Fibroblast of gingiva (primary cell): ENCODE measurements around the gene PAXIP1.
"Not testable (repeated sequence)": the region's sequence is repeated elsewhere in the genome, so short reads cannot be mapped to it uniquely, and the experiment has no call there.

Source experiments
- DNase-seq: peaks from one replicate; pipeline ENCODE4 v3.0.0-alpha.2; 2011; ENCODE audit warnings: low read depth

The PAXIP1 gene, protein sequence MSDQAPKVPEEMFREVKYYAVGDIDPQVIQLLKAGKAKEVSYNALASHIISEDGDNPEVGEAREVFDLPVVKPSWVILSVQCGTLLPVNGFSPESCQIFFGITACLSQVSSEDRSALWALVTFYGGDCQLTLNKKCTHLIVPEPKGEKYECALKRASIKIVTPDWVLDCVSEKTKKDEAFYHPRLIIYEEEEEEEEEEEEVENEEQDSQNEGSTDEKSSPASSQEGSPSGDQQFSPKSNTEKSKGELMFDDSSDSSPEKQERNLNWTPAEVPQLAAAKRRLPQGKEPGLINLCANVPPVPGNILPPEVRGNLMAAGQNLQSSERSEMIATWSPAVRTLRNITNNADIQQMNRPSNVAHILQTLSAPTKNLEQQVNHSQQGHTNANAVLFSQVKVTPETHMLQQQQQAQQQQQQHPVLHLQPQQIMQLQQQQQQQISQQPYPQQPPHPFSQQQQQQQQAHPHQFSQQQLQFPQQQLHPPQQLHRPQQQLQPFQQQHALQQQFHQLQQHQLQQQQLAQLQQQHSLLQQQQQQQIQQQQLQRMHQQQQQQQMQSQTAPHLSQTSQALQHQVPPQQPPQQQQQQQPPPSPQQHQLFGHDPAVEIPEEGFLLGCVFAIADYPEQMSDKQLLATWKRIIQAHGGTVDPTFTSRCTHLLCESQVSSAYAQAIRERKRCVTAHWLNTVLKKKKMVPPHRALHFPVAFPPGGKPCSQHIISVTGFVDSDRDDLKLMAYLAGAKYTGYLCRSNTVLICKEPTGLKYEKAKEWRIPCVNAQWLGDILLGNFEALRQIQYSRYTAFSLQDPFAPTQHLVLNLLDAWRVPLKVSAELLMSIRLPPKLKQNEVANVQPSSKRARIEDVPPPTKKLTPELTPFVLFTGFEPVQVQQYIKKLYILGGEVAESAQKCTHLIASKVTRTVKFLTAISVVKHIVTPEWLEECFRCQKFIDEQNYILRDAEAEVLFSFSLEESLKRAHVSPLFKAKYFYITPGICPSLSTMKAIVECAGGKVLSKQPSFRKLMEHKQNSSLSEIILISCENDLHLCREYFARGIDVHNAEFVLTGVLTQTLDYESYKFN

DNA sequence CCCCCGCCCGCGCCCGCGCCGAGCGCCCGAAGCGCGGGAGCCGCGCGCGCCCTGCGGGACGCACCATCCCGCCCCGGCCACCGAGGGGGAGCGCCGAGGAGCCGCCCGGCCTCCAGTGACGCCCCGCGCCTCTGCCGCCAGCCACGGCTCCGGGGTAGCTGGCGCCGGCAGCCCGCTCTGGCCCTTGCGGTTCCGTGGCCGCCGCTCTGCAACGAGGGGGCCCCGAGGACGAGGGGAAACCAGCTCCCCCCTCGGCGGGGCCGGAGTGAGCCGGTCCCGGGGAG, at the start of gene PAXIP1:
Gene PAXIP1, minus strand, starts transcription at position 33 of the 284 bp plus-strand sequence. CDS start 195 bp downstream, outside the sequence.
- peak; percentile 42 for DNase-seq

DNA sequence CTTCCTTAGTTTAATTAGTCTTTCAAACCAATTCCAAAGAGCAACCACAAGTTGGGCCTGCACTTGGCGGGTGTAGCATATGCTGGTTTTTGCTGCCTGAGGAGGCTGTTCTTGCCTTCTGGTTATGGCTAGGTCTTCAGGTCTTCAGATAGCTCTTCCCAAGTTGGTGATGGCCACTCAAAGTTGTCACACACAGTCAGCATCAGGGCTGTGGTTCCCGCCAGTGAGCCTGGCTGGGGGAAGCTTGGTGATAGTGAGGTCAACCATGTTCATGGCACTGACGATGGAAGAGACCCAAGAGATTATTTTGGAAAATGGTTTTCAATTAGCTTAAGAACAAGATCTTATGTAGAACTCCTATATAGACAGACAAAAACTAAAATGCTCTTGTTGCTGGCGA, 48.4 kb upstream of the PAXIP1 start:
- DNase-seq = no peak

DNA sequence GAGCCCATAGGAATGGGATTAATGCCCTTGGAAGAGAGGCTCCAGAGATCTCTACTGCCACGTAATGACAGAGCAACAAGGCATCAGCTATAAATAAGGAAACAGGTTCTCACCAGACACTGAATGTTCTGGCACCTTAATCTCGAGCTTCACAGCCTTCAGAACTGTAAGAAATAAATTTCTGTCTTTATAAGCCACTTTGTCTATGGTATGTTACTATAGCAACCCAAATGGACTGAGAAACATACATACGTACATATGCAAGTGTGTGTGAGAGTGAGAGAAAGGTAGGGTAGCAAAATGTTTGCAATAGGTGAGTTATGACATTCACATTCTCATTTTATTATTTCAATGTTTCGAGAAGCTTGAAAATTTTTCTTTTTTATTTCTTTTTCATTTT, 45.1 kb upstream of the PAXIP1 start:
- DNase-seq = no peak

DNA sequence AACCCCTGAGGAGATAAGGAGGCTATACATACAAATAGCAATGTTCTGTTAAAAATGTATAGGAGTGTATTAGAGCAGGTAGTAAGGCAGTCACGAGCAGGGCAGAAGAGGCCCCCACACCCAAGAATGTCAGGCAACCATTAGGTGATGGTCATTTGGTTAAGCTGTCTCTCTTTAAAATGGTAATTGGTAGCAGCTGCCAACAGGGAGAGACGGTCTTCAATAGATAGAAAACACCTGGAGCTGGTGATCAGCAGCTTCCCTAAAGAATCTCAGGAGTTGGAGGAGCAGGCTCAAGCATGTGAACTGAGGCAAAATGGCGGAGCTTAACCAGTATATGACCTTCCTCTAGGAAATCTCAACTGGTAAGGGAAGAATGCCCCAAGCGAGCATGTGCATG, 40.8 kb upstream of the PAXIP1 start:
- DNase-seq = no peak

DNA sequence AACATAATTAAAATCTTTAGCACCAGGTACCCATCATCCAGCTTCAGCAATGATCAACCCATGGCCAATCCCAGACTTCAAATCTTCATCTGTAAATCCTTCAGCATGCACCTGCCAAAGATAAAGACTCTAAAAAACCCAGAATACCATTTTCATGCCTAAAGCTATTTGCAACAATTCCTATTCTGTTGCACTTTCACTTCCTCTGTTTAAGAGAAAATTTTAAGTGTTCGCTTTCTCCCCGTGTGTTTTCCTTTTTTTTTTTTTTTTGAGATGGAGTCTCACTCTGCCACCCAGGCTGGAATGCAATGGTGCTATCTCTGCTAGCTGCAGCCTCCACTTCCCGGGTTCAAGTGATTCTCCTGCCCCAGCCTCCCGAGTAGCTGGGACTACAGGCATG, 35.4 kb upstream of the PAXIP1 start:
- DNase-seq = no peak

DNA sequence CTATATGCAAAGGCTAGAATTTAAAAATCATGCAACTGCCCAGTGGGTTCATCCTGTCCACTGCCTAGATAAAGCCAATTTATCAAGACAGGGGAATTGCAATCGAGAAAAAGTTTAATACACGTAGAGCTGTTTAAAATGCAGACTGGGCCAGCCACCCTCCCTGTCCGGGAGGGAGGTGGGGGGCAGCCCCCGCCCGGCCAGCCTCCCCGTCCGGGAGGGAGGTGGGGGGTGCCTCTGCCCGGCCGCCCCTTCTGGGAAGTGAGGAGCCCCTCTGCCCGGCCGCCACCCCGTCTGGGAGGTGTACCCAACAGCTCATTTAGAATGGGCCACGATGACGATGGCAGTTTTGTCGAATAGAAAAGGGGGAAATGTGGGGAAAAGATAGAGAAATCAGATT, 31.6 kb upstream of the PAXIP1 start:
- not testable (repeated sequence) for DNase-seq

DNA sequence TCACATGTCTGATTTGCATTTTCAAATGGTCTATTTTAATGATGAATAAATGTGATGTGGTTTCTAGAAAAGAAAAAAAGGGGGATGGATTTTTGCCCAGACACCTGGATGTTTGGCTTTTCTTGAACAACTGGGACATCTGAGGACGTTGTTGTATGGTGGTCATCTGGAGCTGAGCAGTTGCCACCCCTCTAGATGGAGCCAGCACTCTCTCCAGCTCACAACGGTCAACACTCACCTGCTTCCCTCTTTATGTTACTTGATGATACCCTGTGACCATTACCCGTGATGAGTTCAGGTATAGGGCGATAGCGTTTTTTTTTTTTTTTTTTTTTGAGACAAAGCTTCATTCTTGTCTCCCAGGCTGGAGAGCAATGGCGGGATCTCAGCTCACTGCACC, 30.1 kb upstream of the PAXIP1 start:
- no peak for DNase-seq

DNA sequence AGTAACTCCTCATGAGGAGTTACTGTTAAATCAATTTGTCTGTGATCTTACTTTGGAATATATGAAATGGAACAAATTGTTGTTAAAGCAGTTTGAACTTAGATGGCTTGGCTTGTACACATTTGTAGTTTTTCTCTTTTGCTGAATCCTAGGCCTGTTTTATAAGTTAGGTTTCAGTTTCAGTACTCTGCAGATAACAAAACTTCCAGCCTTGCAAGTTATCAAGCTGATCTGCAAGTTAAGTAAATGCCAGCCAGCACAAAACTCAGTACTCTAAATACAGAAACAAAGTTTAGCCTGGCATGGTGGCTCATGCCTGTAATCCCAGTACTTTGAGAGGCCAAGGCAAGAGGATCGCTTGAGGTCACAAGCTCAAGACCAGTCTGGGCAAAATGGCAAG, 25.0 kb upstream of the PAXIP1 start:
- no peak for DNase-seq

DNA sequence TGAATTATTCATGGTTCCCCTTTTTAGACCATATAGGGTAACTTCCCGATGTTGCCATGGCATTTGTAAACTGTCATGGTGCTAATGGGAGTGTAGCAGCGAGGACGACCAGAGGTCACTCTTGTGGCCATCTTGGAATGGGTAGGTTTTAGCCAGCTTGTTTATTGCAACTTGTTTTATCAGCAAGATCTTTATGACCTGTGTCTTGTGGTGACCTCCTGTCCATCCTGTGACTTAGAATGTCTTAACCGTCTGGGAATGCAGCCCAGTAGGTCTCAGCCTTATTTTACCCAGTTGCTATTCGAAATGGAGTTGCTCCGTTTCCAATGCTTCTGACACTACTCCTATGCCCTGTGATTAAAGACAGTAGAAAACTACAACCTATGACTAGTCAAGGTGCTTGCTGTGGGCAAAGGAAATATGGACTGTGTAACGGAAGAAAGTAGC, 18.8 kb upstream of the PAXIP1 start:
- no peak for DNase-seq

DNA sequence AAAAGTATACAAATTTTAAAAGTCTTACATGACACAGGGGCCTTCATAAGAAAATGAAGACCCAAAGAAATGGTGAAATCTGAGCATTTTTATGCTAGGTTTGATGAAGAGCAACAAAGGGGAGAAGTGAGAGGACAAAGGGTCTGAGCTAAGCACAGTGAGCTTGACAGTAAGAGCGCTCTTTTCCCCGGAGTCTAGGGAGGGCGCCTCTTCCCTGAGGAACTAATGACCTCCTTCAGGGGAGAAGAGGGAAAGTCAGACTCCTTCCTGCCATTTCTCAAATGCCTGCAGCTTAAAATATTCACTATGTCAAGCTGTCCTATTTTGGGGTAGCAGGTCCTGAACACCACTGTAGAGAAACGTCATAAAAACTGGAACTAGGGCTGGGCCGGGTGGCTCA, 18.1 kb upstream of the PAXIP1 start:
- DNase-seq = no peak

DNA sequence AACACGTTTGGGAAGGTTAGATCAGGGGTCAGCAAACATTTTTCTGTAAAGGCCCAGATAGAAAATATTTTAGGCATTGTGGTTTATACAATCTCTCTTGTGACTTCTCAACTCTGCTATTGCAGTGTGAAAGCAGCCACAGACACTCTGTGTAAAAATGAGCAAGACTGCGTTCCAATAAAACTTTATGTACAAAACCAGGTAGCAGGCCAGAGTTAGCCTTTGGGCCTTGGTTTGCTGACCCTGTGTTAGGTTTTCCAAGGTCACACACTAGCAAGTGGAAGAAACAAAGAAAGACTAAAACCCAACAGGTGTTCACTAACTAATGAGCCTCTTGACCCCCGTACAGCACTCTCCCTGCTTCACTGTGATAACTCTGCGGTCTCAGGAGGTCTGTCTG, 14.9 kb upstream of the PAXIP1 start:
- DNase-seq = no peak

DNA sequence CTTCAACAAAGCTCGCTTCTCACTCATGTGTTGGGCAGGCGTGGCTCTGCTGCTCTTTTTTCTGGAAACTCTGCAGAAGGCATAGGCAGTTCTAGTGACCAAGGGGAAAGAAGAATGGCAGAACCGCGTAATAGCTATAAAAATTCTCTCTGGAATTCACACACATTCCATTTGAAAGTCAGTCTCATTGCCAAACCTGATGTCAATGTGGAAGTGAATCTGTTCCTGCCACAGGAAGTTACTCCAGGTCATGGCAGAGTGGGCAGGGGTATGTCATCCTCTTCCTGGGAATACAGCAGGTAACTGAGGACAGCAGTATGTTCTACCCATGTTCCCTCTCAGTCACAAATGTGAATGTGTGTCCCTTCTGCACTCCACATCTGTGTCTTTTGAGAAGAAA, 8.2 kb upstream of the PAXIP1 start:
- no peak for DNase-seq

DNA sequence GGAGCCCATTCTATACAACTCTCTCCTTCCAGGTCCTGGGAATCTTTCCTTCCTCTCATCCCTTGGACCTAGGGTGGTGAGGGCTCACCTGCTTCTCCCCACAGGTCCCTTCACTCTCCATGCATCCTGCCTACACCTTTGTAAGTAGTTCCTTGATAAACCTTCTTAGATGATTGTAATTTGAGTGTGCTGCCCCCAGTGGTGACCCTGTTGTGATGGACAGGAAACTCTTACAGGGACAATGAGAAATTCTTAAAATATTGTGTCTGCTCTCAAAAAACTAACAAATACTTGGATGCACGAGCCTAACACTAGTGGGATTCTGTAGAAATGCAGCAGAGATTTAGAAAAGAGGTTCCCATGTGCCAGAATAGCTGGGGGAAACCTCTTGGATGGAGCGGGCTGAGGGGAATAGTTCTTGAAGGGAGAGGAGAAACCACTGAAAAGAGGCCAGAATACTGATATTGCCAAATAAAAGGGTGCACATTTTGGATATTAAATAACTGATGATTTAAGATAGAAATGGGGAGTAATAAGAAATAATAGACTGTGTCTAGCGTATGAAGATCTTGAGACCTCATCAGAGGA, 6.7 kb upstream of the PAXIP1 start:
- DNase-seq = no peak

DNA sequence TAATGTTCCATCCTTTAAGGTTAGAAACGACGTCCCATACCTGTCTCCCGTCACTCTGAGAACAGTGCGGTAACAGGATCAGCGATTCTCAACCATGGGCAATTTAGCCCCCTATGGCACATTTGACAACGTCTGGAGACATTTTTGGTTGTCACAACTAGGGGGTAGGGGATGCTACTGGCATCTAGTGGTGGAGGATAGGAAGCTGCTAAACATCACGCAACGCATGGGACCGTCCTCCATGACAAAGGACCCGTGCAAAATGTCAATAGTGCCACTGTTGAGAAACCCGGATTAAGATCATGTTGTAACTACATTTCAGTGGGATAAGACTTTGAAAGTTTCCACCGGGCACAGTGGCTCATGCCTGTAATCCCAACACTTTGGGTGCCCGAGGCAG, 5.0 kb upstream of the PAXIP1 start:
- no peak for DNase-seq

DNA sequence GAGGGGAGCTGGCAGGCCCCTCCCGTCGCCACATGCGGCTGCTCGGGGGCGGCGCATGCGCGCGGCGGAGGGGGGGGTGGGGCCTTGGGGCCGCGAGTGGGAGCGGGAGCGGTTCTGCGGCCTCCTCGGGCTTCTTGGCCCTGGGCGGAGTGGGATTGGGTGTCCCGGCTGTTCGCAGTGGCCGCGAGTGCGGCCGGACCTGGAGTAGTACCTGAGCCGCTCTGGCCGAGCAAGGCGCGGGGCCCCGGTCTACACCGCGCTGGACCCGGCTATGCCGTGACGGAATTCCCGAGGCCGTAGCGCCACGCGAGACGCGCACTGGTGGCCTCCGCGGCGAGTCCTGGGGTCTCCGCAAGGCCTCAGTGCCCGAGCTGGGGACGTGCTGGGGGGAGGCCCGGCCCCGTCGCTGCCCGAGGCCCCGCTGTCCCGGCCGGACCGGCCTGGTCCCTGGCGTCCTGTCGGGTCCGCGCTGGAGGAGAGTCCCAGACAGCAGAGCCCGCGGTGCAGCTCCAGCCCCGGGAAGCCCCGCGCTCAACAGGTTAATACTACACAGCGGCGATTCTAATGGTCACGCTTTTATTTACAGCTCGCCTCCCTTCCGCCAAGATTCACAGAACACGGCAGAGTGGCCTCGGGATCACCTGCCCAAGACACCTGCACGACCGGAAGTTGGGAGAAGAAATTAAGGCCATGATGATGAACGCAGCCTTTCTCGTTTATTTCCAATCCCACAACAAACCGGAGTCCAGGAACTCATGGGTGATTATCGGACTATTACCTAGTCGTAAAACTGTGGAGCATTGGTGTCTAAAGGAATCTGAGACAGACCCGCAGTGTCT, 671 bp upstream of the PAXIP1 start:
- DNase-seq = peak; percentile 76

DNA sequence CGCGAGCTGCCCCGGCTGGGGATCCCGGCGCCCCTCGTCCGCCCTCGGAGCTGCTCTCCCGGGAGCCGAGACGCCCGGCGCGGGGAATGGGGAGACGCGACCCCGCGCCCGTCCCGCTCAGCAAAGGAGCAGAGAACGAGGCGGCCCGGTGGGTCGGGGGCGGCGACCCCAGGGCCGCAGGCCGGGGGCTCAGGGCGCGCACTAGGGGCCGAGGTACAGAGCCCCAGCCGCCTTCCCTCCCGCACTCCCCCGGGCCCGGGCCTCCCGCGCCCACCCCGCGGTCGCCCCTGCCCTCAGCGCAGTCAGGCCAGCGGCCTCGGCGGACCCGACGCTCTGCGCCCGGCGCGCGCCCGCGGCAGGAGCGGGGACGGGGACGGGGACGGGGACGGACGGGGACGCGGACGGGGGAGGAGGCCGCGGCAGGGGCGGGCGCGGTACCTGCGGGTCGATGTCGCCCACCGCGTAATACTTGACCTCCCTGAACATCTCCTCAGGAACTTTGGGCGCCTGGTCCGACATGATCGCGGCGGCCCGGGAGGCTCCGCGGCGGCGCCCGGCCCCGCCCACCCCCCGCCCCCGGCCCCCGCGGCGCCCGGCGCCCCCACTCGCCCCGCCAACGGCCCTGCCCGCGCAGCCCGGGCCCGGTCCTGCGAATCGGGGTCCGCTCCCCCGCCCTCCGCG, 373 bp downstream of the PAXIP1 start:
- no peak for DNase-seq

DNA sequence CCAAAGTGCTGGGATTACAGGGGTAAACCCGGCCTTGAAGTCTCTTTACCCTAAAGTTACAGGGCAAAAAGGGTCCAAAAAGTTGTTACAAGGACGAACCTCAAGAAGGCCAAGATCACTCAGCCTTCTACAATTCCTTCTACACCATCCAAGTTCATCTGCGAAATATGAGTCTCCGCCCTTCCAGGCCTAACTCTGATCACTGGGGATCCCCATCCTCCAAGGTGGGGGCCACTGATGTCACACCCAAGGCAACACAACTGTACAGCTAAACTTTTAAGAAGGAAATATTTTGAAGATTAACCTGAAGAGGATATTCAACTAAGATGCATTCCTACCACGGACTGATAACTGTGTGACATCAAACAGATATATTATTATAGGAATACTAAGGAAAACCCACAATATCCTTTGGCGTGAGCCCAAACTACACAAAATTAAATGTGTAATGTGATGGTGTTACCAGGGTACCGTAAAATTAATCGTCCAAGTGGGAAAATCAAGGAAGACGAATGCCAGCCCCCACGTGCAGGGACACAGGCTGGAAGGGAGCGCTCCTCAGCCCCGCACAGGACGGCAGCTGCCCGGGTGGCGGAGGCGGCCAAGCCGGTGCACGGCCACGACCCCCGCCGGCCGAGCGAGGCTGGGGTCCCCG, 1.0 kb downstream of the PAXIP1 start:
- no peak for DNase-seq

DNA sequence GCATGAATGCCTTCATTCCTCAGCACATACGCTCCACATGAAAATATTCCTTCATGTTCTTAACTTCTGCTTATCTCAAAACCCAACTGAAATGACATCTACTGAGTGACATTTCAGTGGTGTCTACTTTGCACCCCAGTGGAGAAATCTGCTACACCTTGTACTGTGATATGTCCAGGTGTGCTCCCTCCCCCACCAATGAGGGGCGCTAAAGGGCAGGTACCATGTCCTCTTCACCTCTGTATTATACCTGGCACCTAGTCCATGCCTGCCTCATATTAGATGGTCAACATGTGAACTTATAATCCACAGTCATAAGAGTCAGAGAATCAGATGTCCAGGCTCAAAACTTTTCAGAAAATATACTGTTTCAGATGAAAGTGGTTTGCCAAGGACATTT, 2.1 kb downstream of the PAXIP1 start:
- DNase-seq = no peak

DNA sequence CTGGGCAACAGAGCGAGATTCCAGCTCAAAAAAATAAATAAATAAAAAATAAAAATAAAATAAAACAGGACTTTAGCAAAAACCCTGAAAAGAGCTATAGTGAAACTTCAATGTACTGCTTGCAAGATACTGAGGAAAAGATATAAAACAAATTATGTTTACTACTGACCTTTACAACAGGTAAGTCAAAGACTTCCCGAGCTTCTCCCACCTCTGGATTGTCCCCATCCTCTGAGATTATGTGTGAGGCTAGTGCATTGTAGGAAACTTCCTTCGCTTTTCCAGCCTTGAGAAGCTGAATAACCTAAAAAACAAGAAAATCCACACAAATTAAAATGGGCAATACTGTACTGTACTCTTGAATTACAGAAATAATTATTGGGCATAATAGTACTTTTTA, 4.4 kb downstream of the PAXIP1 start:
- no peak for DNase-seq

DNA sequence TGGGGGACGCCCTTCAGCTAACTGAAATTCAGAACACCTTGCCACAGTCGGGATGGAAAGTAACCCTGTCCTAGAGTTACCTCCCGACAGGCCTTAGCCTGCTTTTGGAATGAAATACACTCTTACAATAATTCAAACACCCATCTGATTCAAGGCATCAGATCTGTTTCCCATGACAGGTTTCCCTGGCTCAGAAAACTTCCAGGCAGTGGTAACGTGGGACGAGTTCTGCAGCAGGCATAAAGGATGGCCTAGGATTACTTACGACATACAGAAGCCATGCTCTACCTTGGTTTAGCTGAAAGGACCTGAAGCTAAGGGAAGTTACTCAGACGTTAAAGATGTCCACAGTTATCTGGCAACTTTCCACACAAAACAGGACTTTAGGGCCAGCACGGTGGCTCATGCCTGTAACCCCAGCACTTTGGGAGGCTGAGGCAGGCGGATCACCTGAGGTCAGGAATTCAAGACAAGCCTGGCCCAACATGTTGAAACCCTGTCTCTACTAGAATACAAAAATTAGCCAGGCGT, 5.0 kb downstream of the PAXIP1 start:
- DNase-seq = no peak
